ENCODE measurements around the gene NCL. TPM values are rescaled to one million over a fixed set of nuclear protein-coding genes. Genes with fewer than 3 reads are reported as not detected.

Gene NCL
- total and polyA plus RNA-seq, 2 of the 4 experiments (the other 2 are of a cell fraction), result 267 to 289 TPM

DNA sequence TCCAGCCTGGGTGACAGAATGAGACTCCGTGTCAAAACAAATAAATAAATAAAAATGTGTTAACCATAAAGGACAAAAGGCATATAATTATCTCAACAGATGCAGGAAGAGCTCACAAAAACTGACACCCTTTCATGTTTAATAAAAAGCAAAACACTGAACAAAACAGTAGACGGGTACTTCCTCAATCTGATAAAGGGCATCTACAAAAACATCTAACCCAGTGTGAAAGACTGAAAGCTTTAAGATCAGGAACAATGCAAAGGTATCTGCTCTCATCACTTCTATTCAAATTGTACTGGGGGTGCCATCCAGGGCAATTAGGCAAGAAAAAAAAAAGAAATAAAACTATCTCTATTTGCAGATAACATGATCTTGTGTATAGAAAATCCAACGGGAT lies 11.7 kb upstream of the NCL start:
- Histone ChIP-seq H2AK9ac (replicated peaks; ENCODE audit: low read depth, low read length, poor library complexity) (no peak overlapping the region), H3K9ac (ENCODE audit: low read depth, low read length) (no peak overlapping the region), H3K4me1 (ENCODE audit: control insufficient read depth, insufficient read depth, low read length) (no peaks in the 10 kb centered on the region), H4K91ac (ENCODE audit: insufficient read depth, low read depth, low read length) (no peak overlapping the region), H3K79me1 (ENCODE audit: low read depth in 1 of 2, low read length in 2 of 2) (no peaks in the 10 kb centered on the region), H3K9me3 (ENCODE audit: control insufficient read depth, insufficient read depth, low read length) (no peaks in the 10 kb centered on the region), H3K27ac (ENCODE audit: insufficient read depth, low read length) (no peak overlapping the region), H3K9me1 (ENCODE audit: insufficient read depth, low read length) (no peaks in the 10 kb centered on the region), H2BK15ac (ENCODE audit: low read depth, low read length) (no peak overlapping the region), H3K23ac (ENCODE audit: low read depth, low read length) (no peak overlapping the region), H3K4ac (ENCODE audit: low read depth, low read length) (no peak overlapping the region), H2BK120ac (ENCODE audit: low read depth, low read length) (no peak overlapping the region), H4K5ac (ENCODE audit: low read depth, low read length) (no peak overlapping the region), H3K56ac (ENCODE audit: extremely low read depth, insufficient read depth, low read length) (no peak overlapping the region), H2AK5ac (ENCODE audit: low read depth, low read length) (no peak overlapping the region), H4K8ac (ENCODE audit: low read depth in 2 of 2, low read length in 2 of 2) (no peak overlapping the region), H2BK5ac (ENCODE audit: low read depth, low read length, poor library complexity, severe bottlenecking) (no peak overlapping the region), H3K18ac (ENCODE audit: low read depth, low read length) (no peak overlapping the region), H3K14ac (replicated peaks; ENCODE audit: low read depth, low read length) (no peak overlapping the region), H2BK20ac (ENCODE audit: low read depth, low read length) (no peak overlapping the region), H3K4me3 (ENCODE audit: insufficient read depth, low read depth, low read length) (no peak overlapping the region), H3K36me3 (ENCODE audit: control insufficient read depth, insufficient read depth, low read length) (no peaks in the 10 kb centered on the region), H3K4me2 (ENCODE audit: low read depth, low read length) (no peak overlapping the region), H3K27me3 (ENCODE audit: control insufficient read depth, insufficient read depth, low read length) (peaks cover 10% of the 10 kb centered on the region), H4K20me1 (ENCODE audit: insufficient read depth, low read length) (no peaks in the 10 kb centered on the region), H2AFZ (replicated peaks; ENCODE audit: low read length, poor library complexity) (no peak overlapping the region)
- intact Hi-C loops (cut with micrococcal nuclease), result no loop called here
- dilution Hi-C loops (cut with HindIII; ENCODE audit: low sequenced_read_pairs, unreplicated experiment), result no loop called here
- CTCF ChIA-PET, result no interaction called here
- in situ Hi-C loops (cut with MboI; ENCODE audit: low sequenced_read_pairs), result no loop called here
- TF ChIP-seq MXI1 (IDR thresholded peaks at IDR 0.05; ENCODE audit: borderline replicate concordance, low read depth, low read length) (no peak), BHLHE40 (IDR thresholded peaks at IDR 0.05; ENCODE audit: low read depth, low read length) (no peak), RAD21 (IDR thresholded peaks at IDR 0.05; ENCODE audit: low read length) (no peak), CHD1 (IDR thresholded peaks at IDR 0.05; ENCODE audit: low read depth, low read length) (no peak), CEBPB (IDR thresholded peaks at IDR 0.05; ENCODE audit: low read depth, low read length) (no peak), POLR2A (IDR thresholded peaks at IDR 0.05; ENCODE audit: low read depth, low read length) (no peak), MAZ (IDR thresholded peaks at IDR 0.05; ENCODE audit: borderline replicate concordance, low read depth, low read length) (no peak), MAFK (IDR thresholded peaks at IDR 0.05; ENCODE audit: low read depth, low read length) (no peak), NFE2L2 (IDR thresholded peaks at IDR 0.05; ENCODE audit: low read depth, low read length) (no peak), RCOR1 (IDR thresholded peaks at IDR 0.05; ENCODE audit: insufficient replicate concordance, low read length) (no peak), FOS (IDR thresholded peaks at IDR 0.05; ENCODE audit: low read depth, low read length) (no peak), RFX5 (IDR thresholded peaks at IDR 0.05; ENCODE audit: low read depth, low read length) (no peak), SMC3 (IDR thresholded peaks at IDR 0.05; ENCODE audit: low read depth, low read length) (no peak)
- TF ChIP-seq, protein P1, sequence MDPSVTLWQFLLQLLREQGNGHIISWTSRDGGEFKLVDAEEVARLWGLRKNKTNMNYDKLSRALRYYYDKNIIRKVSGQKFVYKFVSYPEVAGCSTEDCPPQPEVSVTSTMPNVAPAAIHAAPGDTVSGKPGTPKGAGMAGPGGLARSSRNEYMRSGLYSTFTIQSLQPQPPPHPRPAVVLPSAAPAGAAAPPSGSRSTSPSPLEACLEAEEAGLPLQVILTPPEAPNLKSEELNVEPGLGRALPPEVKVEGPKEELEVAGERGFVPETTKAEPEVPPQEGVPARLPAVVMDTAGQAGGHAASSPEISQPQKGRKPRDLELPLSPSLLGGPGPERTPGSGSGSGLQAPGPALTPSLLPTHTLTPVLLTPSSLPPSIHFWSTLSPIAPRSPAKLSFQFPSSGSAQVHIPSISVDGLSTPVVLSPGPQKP (IDR thresholded peaks at IDR 0.05; ENCODE audit: borderline replicate concordance, low read depth, low read length), result no peak
- TF ChIP-seq, protein P2, sequence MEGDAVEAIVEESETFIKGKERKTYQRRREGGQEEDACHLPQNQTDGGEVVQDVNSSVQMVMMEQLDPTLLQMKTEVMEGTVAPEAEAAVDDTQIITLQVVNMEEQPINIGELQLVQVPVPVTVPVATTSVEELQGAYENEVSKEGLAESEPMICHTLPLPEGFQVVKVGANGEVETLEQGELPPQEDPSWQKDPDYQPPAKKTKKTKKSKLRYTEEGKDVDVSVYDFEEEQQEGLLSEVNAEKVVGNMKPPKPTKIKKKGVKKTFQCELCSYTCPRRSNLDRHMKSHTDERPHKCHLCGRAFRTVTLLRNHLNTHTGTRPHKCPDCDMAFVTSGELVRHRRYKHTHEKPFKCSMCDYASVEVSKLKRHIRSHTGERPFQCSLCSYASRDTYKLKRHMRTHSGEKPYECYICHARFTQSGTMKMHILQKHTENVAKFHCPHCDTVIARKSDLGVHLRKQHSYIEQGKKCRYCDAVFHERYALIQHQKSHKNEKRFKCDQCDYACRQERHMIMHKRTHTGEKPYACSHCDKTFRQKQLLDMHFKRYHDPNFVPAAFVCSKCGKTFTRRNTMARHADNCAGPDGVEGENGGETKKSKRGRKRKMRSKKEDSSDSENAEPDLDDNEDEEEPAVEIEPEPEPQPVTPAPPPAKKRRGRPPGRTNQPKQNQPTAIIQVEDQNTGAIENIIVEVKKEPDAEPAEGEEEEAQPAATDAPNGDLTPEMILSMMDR (conservative IDR thresholded peaks at IDR 0.05; ENCODE audit: low read depth, low read length), result no peak
- TF ChIP-seq, protein P3, sequence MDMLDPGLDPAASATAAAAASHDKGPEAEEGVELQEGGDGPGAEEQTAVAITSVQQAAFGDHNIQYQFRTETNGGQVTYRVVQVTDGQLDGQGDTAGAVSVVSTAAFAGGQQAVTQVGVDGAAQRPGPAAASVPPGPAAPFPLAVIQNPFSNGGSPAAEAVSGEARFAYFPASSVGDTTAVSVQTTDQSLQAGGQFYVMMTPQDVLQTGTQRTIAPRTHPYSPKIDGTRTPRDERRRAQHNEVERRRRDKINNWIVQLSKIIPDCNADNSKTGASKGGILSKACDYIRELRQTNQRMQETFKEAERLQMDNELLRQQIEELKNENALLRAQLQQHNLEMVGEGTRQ (IDR thresholded peaks at IDR 0.05; ENCODE audit: low read depth, low read length), result no peak
- no TSS peak for BruUV-seq (replicated peaks)
- POLR2A ChIA-PET (ENCODE audit: unreplicated experiment), result no interaction called here
- WGBS, 2 experiments (ENCODE audit: extremely low coverage in 2 of 2, insufficient read length in 1 of 2), result no CpG with 5 or more reads among the region's 3 CpGs
- ATAC-seq (ENCODE audit: low read depth) (no peak), DNase-seq (no peak)
